HCT116 (cell line): ENCODE data around the gene PTPRF. TPM values are rescaled to one million over a fixed set of nuclear protein-coding genes. Genes with fewer than 3 reads are reported as not detected.
A peak's percentile ranks its signal among the peaks of the same experiment; 100 is the strongest.

Experiments used
- ATAC-seq: fragments of 200-7000 bp; cut with Tn5 transposase; 2 replicates; pipeline ENCODE4 v1.9.1; 2020; ENCODE audit warnings: mild to moderate bottlenecking, moderate library complexity
- BruUV-seq: library from RNA; stranded (reverse); fragments of 400-500 nt; replicated peaks from 2 replicates; lab custom pipeline; 2021; lab: Mats Ljungman, UMichigan
- CTCF ChIA-PET: fragments of 300-600 bp; sonication (Branson Sonifier 250); formaldehyde crosslinking; loops from one replicate; lab custom pipeline; 2021; ENCODE audit warnings: antibody characterized with exemption; lab: Charles Lee
- POLR2A ChIA-PET: fragments of 300-600, 350-600 bp; sonication (Branson Sonifier 250); formaldehyde crosslinking; loops from one replicate; lab custom pipeline; 2021; ENCODE audit warnings: antibody characterized with exemption; lab: Charles Lee
- RAD21 ChIA-PET, 2 experiments: fragments of 300-600 bp; sonication (Branson Sonifier 250); formaldehyde crosslinking; loops; one replicate each; lab custom pipeline; 2023; ENCODE audit warnings: low total read pairs in 2 of 2; ENCODE audit not compliant: uncharacterized antibody in 2 of 2, unreplicated experiment in 2 of 2, low non-redundant PET in 1 of 2; lab: Charles Lee
- DNase-seq: peaks from one replicate; pipeline ENCODE4 v3.0.0-alpha.2; 2010; ENCODE audit warnings: low read depth, low spot score
- H2AFZ ChIP-seq: fragments of 200-600 bp; shearing (Covaris generic), sonication (generic); 2 replicates; pipeline ENCODE4 v1.6.1; 2017; ENCODE audit warnings: low read depth, mixed run types, mixed read lengths, antibody characterized with exemption, low read length; ENCODE audit not compliant: poor library complexity, severe bottlenecking
- H3K27ac ChIP-seq: 2 replicates; pipeline ENCODE4 v1.5.1; 2012; ENCODE audit warnings: low read depth, low read length
- H3K27me3 ChIP-seq: fragments of 200-600 bp; sonication (generic); 2 replicates; pipeline ENCODE4 v1.6.1; 2016; ENCODE audit warnings: mixed run types, low read length, mixed read lengths; ENCODE audit not compliant: insufficient read depth
- H3K36me3 ChIP-seq, 2 experiments: fragments of 200-500 bp in 1 of 2; fragments of 200-600 bp in 1 of 2; sonication (Bioruptor generic) in 1 of 2; sonication (generic) in 1 of 2; 2 replicates each; pipeline versions ENCODE4 v1.5.1 to v1.6.1; 2014 to 2016; ENCODE audit warnings: low read length in 2 of 2, inconsistent platforms in 1 of 2, mixed read lengths in 1 of 2, mixed run types in 1 of 2; ENCODE audit not compliant: insufficient read depth in 2 of 2, control insufficient read depth in 1 of 2
- H3K4me1 ChIP-seq, 2 experiments: fragments of 200-600 bp in 1 of 2; sonication (generic) in 1 of 2; 2 replicates each; pipeline versions ENCODE4 v1.5.1 to v1.6.1; 2012 to 2017; ENCODE audit warnings: low read length in 2 of 2, inconsistent platforms in 1 of 2, mild to moderate bottlenecking in 1 of 2, mixed read lengths in 1 of 2, mixed run types in 1 of 2, moderate library complexity in 1 of 2; ENCODE audit not compliant: insufficient read depth in 2 of 2, control insufficient read depth in 1 of 2
- H3K4me2 ChIP-seq: fragments of 200-600 bp; sonication (generic); 2 replicates; pipeline ENCODE4 v1.6.1; 2017; ENCODE audit warnings: mixed run types, low read length, mixed read lengths
- H3K4me3 ChIP-seq, 2 experiments: fragments of 200-600 bp in 1 of 2; sonication (generic) in 1 of 2; replicated peaks in 1 of 2; 2 replicates each; pipeline ENCODE4 v1.5.1; 2011 to 2016; ENCODE audit warnings: low read length in 2 of 2, control low read depth in 1 of 2, low read depth in 1 of 2, mild to moderate bottlenecking in 1 of 2, mixed read lengths in 1 of 2, mixed run types in 1 of 2
- H3K79me2 ChIP-seq: fragments of 200-600 bp; sonication (generic); 2 replicates; pipeline ENCODE4 v1.6.1; 2017; ENCODE audit warnings: mild to moderate bottlenecking, mixed run types, low read length, moderate library complexity, mixed read lengths; ENCODE audit not compliant: insufficient read depth
- H3K9ac ChIP-seq: fragments of 200-600 bp; sonication (generic); 2 replicates; pipeline ENCODE4 v1.6.1; 2016; ENCODE audit warnings: low read length, mixed read lengths
- H3K9me2 ChIP-seq: fragments of 200-600 bp; sonication (generic), shearing (Covaris generic); 2 replicates; pipeline ENCODE4 v1.6.1; 2017; ENCODE audit warnings: mixed run types, mild to moderate bottlenecking, moderate library complexity; ENCODE audit not compliant: insufficient read depth
- H3K9me3 ChIP-seq, 2 experiments: fragments of 200-500 bp in 1 of 2; fragments of 200-600 bp in 1 of 2; sonication (Bioruptor generic) in 1 of 2; sonication (generic) in 1 of 2; 2 replicates each; pipeline ENCODE4 v1.6.1; 2014 to 2017; ENCODE audit warnings: low read length in 2 of 2, mixed read lengths in 2 of 2, inconsistent platforms in 1 of 2, low read depth in 1 of 2, mild to moderate bottlenecking in 1 of 2, mixed run types in 1 of 2, moderate library complexity in 1 of 2; ENCODE audit not compliant: control insufficient read depth in 1 of 2, insufficient read depth in 1 of 2
- H4K20me1 ChIP-seq: fragments of 200-600 bp; sonication (generic), shearing (Covaris generic); 2 replicates; pipeline ENCODE4 v1.6.1; 2017; ENCODE audit warnings: mixed run types, mild to moderate bottlenecking, moderate library complexity; ENCODE audit not compliant: insufficient read depth
- FOSL1 ChIP-seq: IDR thresholded peaks from 2 replicates; pipeline ENCODE4 v1.6.1; 2012; ENCODE audit warnings: low read depth
- JUND ChIP-seq: IDR thresholded peaks from 2 replicates; pipeline ENCODE4 v1.6.1; 2012
- POLR2AphosphoS5 ChIP-seq: IDR thresholded peaks from 2 replicates; pipeline ENCODE4 v1.6.1; 2011; ENCODE audit warnings: mild to moderate bottlenecking, low read depth, low read length, moderate library complexity
- RAD21 ChIP-seq: IDR thresholded peaks from 2 replicates; pipeline ENCODE4 v1.6.1; 2012; ENCODE audit warnings: low read depth, mild to moderate bottlenecking
- intact Hi-C: fragments of 100-400 bp; cut with micrococcal nuclease; formaldehyde crosslinking; loops from 2 replicates; pipeline ENCODE4 v1.10.0; 2022
- total RNA-seq: library from RNA; stranded (reverse); gene quantifications from one replicate; pipeline ENCODE4 v1.2.1, GENCODE V29; 2021; ENCODE audit not compliant: unreplicated experiment
- TF ChIP-seq, protein P1 (sequence below): IDR thresholded peaks from 2 replicates; pipeline ENCODE4 v1.6.1; 2012; ENCODE audit warnings: low read depth

The PTPRF gene
- total RNA-seq, 1 experiment from 2014 or later, result 224 TPM

DNA sequence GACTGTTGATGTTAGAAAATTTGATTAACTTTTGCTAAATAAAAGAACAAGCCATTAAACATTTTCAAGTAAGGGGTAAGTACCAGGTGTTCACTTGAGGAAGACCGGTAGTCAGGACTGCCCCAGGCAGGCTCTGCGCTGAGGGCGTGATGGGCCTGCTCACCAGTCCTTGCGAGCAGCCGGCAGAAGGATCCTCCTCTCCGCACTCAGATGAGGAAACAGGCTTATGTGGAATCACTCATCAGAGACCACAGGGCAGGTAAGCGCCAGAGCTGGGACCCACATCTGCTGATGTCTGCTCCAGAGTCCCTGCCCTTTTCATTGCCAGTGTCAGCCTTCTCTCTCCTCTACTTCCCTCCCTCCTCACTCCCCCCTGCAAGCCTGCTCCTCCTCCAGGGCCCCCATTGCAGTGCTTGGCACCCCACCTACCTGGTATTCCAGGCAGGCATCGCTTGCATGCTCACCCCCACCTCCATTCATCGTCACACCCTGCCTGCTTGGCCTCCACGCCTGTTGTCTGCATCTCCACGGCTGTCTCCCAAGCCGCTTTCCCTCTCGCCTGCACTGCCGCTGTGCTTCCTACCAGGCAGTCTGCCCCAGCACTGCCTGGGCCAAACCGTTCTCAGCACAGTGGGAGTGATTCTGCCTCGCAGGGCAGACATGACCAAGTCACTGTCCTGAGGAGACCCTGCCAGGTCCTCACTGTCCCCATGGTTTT lies 94.5 kb downstream of the PTPRF start:
- Histone ChIP-seq H3K9me3 (no peaks in the 10 kb centered on the region), H3K79me2 (no peaks in the 10 kb centered on the region), H3K4me3 (no peak overlapping the region), H3K9ac (no peak overlapping the region), H3K36me3 (peaks cover 23 to 24% of the 10 kb centered on the region in 2 experiments; a peak in 3 of 4 replicates), H3K9me2 (no peaks in the 10 kb centered on the region)
- DNase-seq, result no peak
- BruUV-seq, result no TSS peak
- ChIA-PET RAD21 (no interaction called here), POLR2A (no interaction called here)
- intact Hi-C loops, result no loop called here
- no peak for TF ChIP-seq JUND
- TF ChIP-seq POLR2AphosphoS5, result 0 out of 2 replicates have a peak, but pooled peaks have one; percentile 18
- TF ChIP-seq, all 23 proteins: peak for 1
- no peaks in the 10 kb centered on the region for H4K20me1 ChIP-seq
- no peak overlapping the region for H3K27ac ChIP-seq
- CTCF ChIA-PET, result no interaction called here
- ATAC-seq, result no peak
- no peaks in the 10 kb centered on the region for H3K27me3 ChIP-seq
- no peak overlapping the region for H2AFZ ChIP-seq
- no peaks in the 10 kb centered on the region for H3K4me1 ChIP-seq
- no peak overlapping the region for H3K4me2 ChIP-seq

DNA sequence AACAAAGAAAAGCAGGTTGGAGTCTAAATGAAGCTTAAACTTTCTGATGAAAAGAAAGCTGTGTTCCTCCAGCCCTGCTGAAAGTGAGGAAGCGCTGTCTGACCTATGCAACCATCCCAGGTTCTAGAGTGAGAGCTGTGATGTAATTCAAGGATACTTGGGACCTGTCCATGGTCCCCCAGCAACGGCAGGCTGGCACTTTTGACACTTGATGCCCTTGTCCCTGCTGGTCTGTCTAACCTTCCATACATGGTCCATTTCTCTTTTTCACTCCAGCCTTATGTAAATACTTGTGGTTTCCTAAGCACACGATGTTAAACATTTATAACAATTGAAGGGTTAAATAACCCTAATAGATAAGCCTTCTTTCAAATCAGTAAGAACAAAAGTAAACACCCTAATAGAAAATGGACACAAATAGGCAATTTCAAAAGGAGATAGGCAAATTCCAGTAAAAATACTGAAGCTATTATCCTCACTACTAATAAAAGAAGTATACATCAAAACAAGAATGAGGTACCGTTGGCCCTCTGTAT lies 101.5 kb downstream of the PTPRF start:
- H3K79me2 ChIP-seq, result no peaks in the 10 kb centered on the region
- H3K9ac ChIP-seq, result no peak overlapping the region
- CTCF ChIA-PET, result no interaction called here
- H3K9me3 ChIP-seq, result no peaks in the 10 kb centered on the region
- H3K36me3 ChIP-seq, result no peaks in the 10 kb centered on the region
- no peaks in the 10 kb centered on the region for H3K27me3 ChIP-seq
- no peak overlapping the region for H3K27ac ChIP-seq
- peaks cover 0 to 14% of the 10 kb centered on the region in 2 experiments; a peak in 1 of 4 replicates for H3K4me1 ChIP-seq
- TF ChIP-seq RAD21, result no peak
- TF ChIP-seq FOSL1, result no peak
- TF ChIP-seq, protein P1, sequence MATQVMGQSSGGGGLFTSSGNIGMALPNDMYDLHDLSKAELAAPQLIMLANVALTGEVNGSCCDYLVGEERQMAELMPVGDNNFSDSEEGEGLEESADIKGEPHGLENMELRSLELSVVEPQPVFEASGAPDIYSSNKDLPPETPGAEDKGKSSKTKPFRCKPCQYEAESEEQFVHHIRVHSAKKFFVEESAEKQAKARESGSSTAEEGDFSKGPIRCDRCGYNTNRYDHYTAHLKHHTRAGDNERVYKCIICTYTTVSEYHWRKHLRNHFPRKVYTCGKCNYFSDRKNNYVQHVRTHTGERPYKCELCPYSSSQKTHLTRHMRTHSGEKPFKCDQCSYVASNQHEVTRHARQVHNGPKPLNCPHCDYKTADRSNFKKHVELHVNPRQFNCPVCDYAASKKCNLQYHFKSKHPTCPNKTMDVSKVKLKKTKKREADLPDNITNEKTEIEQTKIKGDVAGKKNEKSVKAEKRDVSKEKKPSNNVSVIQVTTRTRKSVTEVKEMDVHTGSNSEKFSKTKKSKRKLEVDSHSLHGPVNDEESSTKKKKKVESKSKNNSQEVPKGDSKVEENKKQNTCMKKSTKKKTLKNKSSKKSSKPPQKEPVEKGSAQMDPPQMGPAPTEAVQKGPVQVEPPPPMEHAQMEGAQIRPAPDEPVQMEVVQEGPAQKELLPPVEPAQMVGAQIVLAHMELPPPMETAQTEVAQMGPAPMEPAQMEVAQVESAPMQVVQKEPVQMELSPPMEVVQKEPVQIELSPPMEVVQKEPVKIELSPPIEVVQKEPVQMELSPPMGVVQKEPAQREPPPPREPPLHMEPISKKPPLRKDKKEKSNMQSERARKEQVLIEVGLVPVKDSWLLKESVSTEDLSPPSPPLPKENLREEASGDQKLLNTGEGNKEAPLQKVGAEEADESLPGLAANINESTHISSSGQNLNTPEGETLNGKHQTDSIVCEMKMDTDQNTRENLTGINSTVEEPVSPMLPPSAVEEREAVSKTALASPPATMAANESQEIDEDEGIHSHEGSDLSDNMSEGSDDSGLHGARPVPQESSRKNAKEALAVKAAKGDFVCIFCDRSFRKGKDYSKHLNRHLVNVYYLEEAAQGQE, result peak; percentile 48
- TF ChIP-seq, all 23 proteins: peak for 1
- no peak for ATAC-seq
- RAD21 ChIA-PET, result no interaction called here
- POLR2A ChIA-PET, result no interaction called here
- Histone ChIP-seq H2AFZ (no peak overlapping the region), H3K4me3 (no peak overlapping the region), H3K4me2 (no peak overlapping the region), H4K20me1 (no peaks in the 10 kb centered on the region), H3K9me2 (no peaks in the 10 kb centered on the region)
- TSS peak; percentile 33 for BruUV-seq
- intact Hi-C loops, result no loop called here
- no peak for DNase-seq
